ENCODE measurements around the gene BAZ2B. TPM values are rescaled to one million over a fixed set of nuclear protein-coding genes. Genes with fewer than 3 reads are reported as not detected.

Gene BAZ2B
- total and polyA plus RNA-seq, 9 of the 15 experiments (the other 6 are each of a cell fraction or from before 2014, with no cell fraction given) = 7.5 to 38.6 (median 19.8) TPM

DNA sequence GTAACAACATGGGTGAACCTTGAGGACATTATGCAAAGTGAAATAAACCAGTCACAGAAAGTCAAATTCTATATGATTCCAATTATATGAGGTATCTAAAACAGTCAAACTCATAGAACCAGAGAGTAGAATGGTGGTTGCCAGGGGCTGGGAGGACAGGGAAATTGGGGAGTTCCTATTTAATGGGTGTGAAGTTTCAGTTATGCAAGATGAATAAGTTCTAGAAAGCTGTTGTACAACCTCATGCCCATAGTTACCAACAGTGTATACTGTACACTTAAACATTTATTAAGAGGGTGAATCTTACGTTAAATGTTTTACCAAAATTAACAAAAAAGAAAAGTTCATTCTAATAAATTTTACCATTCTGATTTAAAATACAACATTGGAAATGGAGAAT lies 237.2 kb downstream of the BAZ2B start (continued):
- TF ChIP-seq NCOA4 (IDR thresholded peaks at IDR 0.05; ENCODE audit: partially characterized antibody) (no peak), OTX1 (CRISPR knock-in tag; IDR thresholded peaks at IDR 0.05) (no peak), ZNF668 (CRISPR knock-in tag; IDR thresholded peaks at IDR 0.05) (no peak)

DNA sequence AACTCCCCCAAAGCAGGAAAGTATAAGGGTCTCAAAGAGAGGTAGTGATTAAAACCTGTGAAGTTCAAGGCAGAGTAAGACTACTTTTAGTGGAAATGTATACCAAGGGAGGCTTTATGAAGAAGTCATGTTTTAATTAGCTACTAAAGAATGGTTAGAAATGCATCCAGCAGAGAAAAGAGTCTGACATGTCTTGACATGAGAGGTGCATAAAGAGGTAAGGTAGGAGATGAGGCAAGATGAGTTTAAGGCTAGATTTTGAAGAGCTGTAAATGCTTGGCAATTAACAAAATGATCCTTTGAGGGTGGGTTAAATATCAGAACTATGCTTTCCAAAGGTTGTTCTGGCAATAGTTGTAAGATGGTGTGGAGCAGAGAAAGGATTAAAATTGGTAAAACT lies 241.1 kb downstream of the BAZ2B start:
- no peak for DNase-seq (ENCODE audit: extremely low read depth in 1 of 4, low spot score in 3 of 4)
- intact Hi-C loops (cut with micrococcal nuclease) = no loop called here
- H4K20me1 ChIP-seq (replicated peaks; ENCODE audit: control insufficient read depth, insufficient read depth, low read length) = no peaks in the 10 kb centered on the region
- TF ChIP-seq MCM2 (IDR thresholded peaks at IDR 0.05; ENCODE audit: low read depth) (no peak), KLF16 (IDR thresholded peaks at IDR 0.05) (no peak), ZNF212 (CRISPR knock-in tag; IDR thresholded peaks at IDR 0.05) (no peak), LEF1 (IDR thresholded peaks at IDR 0.05) (no peak), CHCHD3 (CRISPR knock-in tag; IDR thresholded peaks at IDR 0.05) (no peak), ZNF3 (CRISPR knock-in tag; IDR thresholded peaks at IDR 0.05) (no peak), L3MBTL2 (IDR thresholded peaks at IDR 0.05) (no peak), CSDE1 (IDR thresholded peaks at IDR 0.05) (no peak), RBBP5 (IDR thresholded peaks at IDR 0.05; ENCODE audit: borderline replicate concordance, insufficient read depth, low read length, poor library complexity, severe bottlenecking) (no peak), HCFC1 (IDR thresholded peaks at IDR 0.05; ENCODE audit: low read depth, low read length) (no peak)
- TF ChIP-seq, protein P1, sequence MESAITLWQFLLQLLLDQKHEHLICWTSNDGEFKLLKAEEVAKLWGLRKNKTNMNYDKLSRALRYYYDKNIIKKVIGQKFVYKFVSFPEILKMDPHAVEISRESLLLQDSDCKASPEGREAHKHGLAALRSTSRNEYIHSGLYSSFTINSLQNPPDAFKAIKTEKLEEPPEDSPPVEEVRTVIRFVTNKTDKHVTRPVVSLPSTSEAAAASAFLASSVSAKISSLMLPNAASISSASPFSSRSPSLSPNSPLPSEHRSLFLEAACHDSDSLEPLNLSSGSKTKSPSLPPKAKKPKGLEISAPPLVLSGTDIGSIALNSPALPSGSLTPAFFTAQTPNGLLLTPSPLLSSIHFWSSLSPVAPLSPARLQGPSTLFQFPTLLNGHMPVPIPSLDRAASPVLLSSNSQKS (CRISPR knock-in tag; IDR thresholded peaks at IDR 0.05) = no peak
- ChIA-PET POLR2A (interaction anchor here (0.7 to 1.4 kb wide), 5 partner anchors 9 to 18 kb away, joined by 3 read pairs; no protein-coding TSS in a partner anchor), CTCF (ENCODE audit: low intra/inter-chr PET ratio) (no interaction called here)
- FAIRE-seq = no peak
- no peaks in the 10 kb centered on the region for H3K79me2 ChIP-seq (ENCODE audit: control insufficient read depth, insufficient read depth, low read length)
- ATAC-seq = no peak
- no peak overlapping the region for H3K4me2 ChIP-seq (ENCODE audit: insufficient read depth, low read length)
- H3K4me3 ChIP-seq = no peak overlapping the region
- H3K9ac ChIP-seq (ENCODE audit: insufficient read depth in 1 of 2, low read depth in 2 of 2, low read length in 2 of 2) = no peak overlapping the region
- no peaks in the 10 kb centered on the region for H3K27me3 ChIP-seq (ENCODE audit: control insufficient read depth in 2 of 2, insufficient read depth in 2 of 2, low read length in 2 of 2)
- no peaks in the 10 kb centered on the region for H3K4me1 ChIP-seq (replicated peaks in 1 of 2; ENCODE audit: control insufficient read depth in 2 of 2, insufficient read depth in 2 of 2, low read length in 2 of 2)
- no peaks in the 10 kb centered on the region for H3K9me3 ChIP-seq (replicated peaks; ENCODE audit: control insufficient read depth, insufficient read depth, low read depth, low read length)
- no peaks in the 10 kb centered on the region for H3K36me3 ChIP-seq (ENCODE audit: control insufficient read depth, insufficient read depth, low read length)
- BruUV-seq (replicated peaks) = no TSS peak
- in situ Hi-C loops (cut with MboI) = no loop called here
- H3K27ac ChIP-seq (ENCODE audit: extremely low read depth, low read depth, low read length) = no peak overlapping the region
- no peak overlapping the region for H2AFZ ChIP-seq (ENCODE audit: low read depth, low read length)
- H3K9me1 ChIP-seq (ENCODE audit: control insufficient read depth, insufficient read depth, low read length) = no peaks in the 10 kb centered on the region

All from K562 (cell line).